GM18870 (cell line): ENCODE data around the gene RPL21.

ENCODE experiments used
- ATAC-seq: cut with Tn5 transposase; IDR thresholded peaks from one replicate; pipeline ENCODE4 v1.9.1; 2021; ENCODE audit warnings: moderate library complexity; ENCODE audit not compliant: unreplicated experiment

RPL21 gene

DNA sequence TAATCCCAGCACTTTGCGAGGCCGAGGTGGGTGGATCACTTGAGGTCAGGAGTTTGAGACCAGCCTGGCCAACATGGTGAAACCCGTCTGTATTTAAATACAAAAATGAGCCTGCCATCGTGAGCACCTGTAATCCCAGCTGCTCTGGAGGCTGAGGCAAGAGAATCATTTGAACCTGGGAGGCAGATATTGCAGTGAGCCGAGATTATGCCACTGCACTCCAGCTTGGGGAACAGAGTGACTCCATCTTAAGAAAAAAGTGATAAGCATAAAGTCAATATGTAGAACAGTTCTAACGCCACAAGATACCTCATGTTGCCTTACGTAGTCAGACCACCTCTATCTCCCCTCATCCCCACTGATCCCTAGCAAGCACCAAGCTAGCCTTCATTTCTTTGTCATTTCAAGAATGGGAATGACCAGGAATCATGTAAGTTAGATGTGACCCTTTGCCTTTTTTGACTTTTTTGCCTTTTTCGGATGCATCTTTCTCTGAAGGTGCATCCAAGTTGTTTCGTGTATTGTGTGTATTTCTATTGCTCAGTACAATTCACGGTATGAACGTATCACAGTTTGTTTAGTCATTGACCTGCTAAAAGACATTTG, 6.4 kb downstream of the RPL21 start:
- no peak for ATAC-seq

DNA sequence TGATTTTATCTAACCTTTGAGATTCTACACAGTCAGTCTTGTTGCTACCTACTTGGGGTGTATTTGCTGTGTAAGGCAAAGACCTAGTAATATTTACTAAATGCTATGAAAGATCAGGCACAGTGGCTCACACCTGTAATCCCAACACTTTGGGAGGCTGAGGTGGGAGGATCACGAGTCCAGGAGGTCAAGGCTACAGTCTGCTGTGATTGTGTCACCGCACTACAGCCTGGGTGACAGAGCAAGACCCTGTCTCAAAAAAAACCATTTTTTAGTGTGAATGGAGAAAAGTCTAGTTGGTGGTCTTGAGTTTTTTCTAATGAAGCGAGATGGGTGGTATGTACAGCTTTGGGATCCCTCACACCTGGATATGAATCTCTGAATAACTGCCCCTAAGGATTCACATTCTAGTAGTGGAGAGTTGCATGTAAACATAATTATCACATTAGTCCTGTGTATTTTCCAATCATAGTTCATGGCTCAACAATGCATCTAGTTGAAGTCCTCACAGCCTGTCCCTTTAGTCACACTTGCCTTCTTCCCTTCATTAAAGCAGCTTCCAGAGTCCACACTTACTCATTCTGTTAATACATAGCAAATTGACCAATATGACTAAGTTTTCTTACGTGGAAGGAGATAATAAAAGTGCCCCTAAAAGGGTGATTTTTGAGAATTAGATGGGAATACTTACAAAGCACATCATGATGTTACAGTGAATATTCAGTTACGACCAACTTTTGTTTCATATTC, 7.5 kb downstream of the RPL21 start:
- ATAC-seq: no peak

DNA sequence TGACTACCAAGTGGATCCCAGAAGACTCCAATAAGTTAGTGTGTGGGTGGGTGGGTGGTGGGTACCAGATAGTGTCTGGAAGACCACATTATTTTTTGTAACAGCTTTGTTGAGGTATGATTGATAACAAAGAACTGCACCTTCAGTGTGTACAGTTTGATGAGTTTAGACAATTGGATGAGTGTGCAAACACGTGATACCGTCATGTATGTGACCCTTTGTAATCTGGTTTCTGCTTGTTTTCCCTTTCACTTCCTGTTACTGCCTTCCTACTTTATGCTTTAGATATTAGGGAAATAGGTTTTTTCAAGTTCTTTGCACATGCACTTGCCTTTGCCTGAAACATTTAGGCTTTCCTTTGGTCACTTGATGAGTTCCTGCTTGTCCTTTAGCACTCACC, 8.5 kb downstream of the RPL21 start:
- ATAC-seq: no peak

DNA sequence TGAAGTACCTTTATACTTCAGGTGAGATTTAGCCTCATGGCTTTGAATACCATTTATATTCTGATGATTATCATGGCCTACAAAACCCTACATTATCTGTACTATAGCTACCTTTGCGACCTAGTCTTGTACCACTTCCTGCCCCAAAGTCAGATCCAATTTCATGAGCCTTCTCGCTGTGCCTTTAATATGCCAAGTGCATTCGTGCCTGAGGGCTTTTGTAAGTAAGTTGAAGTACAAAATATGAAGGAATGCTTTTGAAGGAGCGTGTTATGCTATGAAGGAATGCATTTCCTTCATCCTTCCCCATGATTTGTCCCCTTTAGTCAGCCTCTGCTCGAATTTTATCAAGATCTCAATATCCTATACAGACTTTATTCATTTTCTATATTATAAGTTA, 10.0 kb downstream of the RPL21 start:
- ATAC-seq: no peak

DNA sequence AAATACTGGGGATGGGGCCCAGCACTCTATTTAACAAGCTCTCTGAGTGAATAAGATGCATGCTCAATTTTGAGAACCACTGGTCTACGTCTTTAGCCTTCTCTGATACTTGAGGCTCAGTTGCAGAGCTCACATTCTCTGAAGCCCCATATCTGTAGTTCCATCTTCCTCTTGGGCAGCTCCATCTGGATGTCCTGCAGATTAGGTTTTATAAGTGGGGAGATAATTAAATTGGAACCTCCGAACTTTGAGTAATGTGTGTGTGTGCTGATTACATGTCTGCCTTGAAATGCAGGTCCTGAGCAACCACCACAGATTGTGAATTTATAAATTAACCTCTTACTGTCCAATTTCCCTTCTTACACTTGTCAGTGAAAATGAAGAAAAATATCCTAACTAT, 12.1 kb downstream of the RPL21 start:
- ATAC-seq: no peak

DNA sequence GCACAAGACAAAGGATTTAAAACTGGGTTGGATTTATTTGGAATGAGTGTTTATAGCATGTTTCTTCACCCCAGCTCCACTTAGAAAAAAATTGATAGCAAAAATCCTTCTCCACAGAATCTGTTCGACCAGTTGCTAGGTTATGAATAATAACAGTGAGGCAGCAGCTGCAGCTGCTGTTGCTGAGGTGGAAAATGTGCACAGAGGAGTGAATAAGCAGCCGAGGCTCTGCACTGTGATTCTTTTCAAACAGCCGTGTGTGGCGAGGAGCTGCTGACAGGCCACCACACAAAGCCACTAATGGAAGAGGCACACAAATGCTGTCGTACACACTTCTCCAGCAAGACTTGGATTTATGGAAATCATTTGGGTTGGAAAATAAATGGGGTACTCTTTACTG, 12.8 kb downstream of the RPL21 start:
- no peak for ATAC-seq

DNA sequence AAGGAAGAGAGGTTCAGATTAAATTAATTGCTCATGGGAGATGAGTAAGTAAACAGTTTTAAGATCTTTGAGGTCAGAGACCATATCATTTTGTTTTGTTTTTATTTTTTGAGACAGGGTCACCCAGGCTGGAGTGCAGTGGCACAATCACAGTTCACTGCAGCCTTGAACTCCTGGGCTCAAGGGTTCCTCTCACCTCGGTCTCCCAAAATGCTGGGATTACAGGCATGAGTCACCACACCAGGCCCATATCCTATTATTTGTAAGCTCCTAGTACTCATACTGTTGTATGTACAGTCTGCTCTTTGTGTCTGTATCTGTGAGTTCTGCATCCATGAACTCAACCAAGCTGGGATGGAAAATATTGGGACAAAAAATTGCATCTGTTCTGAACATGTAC, 13.3 kb downstream of the RPL21 start:
- ATAC-seq: no peak

DNA sequence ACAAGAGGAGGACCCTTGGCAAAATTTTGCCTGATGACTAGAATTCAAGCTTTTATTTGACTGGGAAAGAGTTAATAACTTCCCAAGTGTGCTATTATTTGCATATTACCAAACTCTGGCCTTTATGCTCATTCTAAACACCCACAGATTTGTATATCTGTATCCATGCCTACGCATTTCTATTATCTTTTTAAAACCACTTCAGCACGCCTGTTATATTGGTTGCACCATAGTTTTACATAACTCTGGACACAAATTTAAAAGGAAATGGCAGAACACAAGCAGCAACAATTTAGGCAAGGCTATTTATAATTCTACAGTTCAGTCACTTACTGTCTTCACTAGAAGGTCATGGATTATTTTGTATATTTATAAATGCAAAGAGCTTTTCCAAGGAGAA, 15.6 kb downstream of the RPL21 start:
- no peak for ATAC-seq

DNA sequence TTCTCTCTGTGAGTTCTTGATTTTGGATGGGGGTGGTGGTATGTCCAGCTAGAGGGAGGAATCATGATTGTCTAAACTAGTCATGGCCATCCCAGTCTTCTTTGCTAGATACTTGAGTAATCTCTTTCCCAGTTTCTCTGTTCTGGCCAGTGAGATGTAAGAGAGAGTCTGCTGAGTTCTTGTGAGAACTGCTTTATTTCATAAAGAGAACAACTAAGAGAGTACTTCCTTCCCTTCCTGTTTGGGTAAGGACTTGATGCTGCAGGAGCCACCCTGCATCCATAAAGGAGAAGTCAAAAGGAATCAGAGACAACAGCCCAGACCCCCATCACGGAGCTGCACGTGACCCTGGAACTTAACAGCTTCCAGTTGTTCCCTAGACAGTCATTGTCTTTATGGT, 16.2 kb downstream of the RPL21 start:
- ATAC-seq: no peak

DNA sequence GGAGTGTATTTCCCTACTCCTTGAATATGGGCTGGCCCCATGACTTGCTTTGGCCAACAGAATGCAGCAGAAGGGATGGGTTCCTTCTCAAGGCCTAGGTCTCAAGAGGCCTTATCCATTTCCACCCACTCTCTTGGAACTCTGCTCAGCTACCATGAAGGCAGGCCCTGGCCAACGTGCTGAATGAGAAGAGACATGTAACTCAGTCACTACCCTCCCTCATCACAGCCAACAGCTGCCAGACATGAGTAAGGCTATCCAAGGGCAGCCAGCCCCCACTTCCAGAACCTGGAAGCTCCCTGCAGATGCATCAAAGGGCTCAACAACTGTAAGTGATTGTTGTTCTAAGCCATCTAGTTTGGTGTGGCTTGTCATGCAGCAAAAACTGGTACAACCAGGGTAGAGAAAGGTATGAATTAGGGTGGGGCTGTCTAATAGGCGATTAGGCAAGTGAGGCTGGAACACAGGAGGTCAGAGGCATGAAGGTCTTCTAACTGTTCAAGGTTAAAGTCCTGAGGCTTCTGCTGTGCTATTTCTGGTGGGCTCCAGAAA, 17.8 kb downstream of the RPL21 start:
- ATAC-seq: no peak

DNA sequence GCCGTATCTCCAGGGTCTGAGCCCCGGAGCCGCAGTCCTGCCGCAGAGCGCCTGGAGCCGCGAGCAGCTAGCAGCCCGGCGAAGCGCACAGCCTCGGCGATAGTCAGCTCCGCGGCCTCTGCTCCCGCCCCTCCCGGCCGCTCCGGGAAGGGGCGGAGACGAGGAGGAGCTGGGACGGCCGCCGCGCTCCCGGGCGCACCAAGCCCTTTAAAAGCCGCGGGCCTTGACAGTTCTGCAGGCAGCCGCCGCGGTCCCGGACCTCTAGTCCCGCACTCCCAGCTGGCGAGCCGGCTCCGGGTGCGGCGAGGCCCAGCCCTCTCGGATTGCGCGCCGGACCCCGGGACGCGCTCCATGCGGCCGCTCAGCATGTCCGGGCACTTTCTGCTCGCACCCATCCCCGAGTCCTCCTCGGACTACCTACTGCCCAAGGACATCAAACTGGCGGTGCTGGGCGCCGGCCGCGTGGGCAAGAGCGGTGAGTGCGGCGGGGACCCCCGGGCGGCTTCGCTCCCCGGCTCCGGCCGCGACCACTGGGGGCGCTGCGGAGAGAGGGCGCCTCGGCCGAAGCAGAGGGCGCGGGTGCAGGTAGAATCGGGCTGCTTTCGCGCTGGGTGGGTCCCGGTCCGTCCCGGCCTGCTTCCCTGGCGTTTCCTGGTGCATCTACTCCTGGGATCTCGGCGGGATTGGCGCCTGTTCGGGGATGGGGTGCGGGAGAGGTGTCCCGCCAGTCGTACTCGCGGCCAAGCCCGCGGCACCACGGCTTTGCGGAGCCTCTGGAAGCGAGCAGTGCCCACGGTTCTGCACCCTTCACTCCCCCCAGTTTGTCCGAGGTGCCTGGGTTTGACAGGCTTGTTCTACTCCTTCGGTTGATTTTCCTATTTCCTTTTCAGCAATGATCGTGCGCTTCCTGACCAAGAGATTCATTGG, 19.5 kb downstream of the RPL21 start, which contains the start of gene RASL11A:
RASL11A (plus strand) TSS at position 237 of the 927 bp plus-strand sequence; CDS start at position 352, 115 bp downstream.
- ATAC-seq: peak; percentile 68

DNA sequence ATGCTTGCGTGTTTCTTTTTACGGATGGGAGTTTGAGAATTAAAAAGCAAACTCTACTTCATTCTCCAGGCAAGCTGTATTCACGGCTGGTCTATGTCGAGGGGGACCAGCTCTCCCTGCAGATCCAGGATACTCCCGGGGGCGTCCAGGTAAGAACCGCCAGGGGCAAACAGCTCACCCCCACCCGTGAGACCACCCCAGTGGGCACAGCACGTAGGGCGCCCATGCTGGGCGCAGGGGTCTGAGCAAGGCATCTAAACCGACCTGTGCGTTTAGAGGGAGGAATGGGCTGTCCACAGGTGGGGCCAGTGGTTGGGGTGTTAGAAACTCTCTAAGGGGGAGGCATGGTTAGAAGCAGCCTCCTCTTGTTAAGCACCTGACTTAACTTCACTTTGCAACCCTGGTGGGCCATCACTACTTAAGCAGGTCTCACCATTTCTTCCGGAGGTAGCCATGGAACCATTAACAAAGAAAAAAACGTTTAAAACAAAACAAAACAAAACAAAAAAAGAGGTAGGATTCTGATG, 20.3 kb downstream of the RPL21 start:
- ATAC-seq: no peak

DNA sequence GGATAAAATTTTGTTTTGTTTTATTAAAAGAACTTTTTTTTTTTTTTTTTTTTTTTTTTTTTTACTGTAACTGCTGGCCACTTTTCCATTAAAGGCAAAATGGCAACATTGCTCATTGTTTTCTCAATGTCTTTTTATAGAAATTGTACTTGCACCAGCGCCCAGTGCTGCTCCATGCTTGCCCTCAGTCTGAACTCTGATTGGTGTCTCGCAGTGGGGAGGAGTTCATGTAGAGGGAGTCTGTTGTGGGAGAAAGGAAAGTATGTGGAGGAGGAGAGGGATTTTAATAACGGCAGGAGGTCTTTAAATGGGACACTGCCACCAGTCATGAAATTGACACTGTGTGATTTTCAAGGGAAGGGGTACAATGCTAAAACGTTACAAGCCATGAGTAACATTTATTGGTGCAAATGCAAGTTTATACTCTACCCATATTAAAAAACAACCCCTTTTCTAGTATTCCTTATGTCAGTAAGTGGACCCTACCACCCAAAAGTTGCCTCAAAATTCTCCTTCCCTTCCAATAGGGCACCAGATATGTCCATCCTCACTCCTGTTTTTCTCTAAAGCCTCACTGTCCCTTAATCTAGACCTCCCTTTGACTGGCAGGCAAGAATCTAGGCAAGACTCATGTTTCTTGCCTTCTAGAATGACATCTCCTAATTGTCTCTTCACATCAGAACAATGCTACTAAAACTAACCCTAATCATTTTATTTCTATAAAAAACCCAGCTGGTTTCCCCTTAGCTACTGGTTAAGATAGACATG, 22.5 kb downstream of the RPL21 start:
- ATAC-seq: no peak

DNA sequence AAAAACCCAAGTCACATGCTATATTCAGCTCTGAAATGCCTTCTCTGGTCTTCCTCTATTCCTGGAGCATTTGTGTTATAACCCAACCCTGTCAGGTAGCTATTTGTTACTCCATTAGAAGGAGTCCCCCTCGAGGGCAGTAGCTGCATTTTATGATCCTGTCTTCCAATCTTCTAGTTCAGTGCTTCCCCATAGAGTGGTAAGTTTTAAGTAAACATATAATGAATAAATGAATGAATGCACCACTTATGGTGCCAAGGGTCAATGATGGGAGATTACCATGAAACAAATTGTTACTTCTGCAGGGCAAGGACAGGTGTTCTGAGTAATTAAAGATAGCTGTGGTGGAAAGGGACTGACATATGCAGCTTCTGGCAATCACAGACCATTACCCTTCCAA, 23.3 kb downstream of the RPL21 start:
- no peak for ATAC-seq

DNA sequence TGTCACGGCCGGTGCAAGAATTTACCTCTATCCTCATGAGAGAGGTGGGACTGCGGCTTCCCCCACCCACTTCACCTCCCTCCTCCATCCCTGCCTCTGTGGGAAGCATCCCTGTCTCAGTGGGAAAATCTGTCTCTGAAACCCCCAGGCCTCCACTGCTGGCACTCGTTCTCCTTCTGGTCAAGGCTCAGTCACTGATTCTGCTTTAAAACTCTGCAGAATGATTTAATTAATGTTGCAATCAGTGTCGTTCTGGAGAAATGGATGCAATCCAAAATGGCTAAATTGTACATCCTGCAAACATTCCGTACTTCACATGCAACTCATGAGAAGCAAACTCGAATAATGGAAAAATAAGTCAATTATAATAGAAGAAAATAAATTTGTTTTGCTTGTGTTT, 24.8 kb downstream of the RPL21 start:
- ATAC-seq: no peak

DNA sequence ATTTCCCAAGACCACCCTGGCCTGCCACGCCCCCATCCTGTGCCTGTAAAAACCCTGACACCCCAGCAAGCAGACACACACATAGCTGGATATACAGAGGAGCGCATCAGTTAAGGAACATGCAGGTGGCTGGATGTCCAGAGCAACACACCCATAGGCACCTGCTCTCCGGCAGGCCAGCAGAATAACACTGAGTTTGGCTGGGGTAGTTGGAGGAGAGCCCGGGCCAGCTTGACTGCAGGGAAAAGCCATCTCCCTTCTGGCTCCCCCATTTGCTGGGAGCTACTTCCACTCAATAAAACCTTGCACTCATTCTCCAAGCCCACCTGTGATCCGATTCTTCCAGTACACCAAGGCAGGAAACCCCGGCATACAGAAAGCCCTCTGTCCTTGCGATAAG, 28.1 kb downstream of the RPL21 start:
- ATAC-seq: no peak

DNA sequence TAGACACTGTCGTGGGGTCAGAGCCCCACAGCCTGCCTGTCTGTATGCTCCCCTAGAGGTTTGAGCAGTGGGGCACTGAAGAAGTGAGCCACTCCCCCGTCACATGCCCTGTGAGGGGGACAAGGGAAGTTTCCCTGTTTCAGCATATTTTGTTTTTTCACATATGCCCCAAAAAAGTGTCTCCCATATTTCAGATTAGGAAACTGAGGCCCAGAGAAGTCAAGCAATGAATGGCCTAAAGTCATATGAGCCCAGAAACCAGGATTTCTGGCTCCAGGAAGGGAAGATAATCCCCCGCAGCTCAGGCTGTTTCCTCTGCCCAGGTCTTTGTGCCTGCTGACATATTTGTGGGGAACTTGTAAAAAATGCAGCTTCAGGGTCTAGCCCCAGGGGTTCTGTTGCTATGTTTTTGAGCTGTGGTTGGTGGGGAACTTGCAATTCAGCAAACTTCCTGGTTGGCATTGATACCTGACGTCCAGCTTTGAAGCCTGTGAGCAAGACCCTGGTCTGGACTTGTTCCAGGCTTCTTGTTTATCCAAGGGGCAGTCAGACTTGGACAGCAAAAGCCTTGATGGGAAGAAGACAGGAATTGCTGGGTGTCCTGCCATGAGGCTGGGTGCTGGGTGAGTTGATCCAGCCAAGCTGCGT, 28.8 kb downstream of the RPL21 start:
- ATAC-seq: no peak

DNA sequence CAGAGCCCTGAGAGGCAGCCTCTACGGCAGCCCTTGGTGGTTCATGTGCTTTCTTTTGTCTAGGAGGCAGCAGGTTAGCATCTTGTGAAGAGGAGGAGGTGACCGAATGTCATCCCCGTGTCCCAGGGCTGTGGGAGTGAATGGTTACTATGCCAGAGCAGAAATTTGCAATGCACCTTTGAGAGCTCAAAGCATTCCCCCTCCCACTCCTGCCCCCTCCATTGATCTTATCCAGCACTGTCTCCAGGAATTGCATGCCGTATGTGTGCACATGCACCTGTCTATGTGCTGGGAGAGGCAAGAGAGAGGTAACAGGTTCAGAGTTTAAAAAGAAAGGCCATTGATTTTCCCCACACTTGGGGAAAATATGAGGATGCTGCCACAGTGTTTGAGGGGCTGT, 29.5 kb downstream of the RPL21 start:
- no peak for ATAC-seq

DNA sequence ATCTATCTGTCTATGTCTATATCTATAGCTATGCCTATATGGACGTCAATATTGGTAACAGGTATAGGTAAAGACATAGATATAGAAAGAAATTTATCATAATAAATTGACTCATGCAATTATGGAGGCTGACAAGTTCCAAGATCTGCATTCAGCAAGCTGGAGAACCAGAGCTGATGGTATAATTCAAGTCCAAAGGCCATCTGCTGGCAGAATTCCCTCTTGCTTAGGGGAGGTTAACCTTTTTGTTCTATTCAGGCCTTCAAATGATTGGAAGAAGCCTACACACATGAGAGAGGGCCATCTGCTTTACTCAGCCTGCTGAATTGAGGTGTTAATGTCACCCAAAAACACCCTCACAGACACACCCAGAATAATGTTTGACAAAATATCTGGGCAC, 30.1 kb downstream of the RPL21 start:
- no peak for ATAC-seq

DNA sequence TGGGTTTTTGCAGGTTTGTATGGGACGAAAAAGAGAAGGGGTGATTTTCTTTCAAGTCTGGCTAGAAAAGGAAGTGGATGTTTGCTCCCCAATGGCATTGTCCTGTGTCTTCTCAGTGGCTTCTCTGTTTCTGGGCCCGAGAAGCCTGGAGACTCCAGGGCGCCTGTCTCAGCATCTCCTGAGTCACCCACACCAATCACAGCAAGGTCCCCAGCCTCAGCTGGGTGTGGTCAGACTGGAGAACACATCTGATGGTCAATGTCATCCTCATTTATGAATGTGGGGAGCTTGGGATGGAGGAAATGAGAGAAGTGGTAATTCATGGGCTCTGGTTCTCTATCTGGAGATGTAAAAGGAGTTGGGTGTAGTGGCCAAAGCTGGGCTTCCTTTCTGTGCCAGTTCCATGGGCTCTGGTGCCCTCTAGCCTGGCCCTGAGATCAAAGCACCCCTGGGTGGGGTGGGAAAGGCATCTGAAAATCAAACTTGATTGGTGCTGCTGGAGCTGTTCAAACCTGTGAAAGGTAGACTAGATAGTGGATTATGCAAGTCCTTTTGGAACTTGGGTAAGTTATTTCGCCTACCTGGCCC, 32.6 kb downstream of the RPL21 start:
- ATAC-seq: no peak
